ENCODE measurements around the gene ATP5MC2. TPM values are rescaled to one million over a fixed set of nuclear protein-coding genes. Genes with fewer than 3 reads are reported as not detected.
"Not testable (repeated sequence)": the region's sequence is repeated elsewhere in the genome, so short reads cannot be mapped to it uniquely, and the experiment has no call there.

The ATP5MC2 gene
- total and polyA plus RNA-seq, 4 donors, result 152 to 390 (median 286) TPM

GRCh38 chr12:53652366-53652765, 23.5 kb downstream of the ATP5MC2 start:
- no peaks in the 10 kb centered on the region for H3K4me1 ChIP-seq (ENCODE audit: control insufficient read depth in 1 of 2, insufficient read depth in 2 of 2, low read length in 2 of 2)
- no peak for ATAC-seq (ENCODE audit: low FRiP score)

DNA sequence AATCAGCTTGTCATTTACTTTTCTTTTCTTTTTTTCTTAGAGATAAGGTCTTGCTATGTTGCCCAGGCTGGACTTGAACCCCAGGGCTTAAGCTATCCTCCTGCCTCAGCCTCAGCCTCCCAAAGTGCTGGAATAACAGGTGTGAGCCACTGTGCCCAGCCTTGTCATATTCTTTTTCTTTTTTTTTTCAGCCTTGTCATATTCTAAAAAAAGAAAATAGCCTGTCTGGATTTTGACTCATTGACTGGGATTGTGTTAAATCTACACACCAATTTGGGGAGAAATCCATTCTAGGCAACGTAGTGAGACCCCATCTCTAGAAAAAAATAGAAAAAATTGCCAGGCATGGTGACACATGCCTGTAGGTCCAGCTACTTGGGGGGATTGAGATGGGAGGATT, 24.1 kb downstream of the ATP5MC2 start:
- Histone ChIP-seq H3K9me3 (ENCODE audit: control insufficient read depth, low read length) (no peaks in the 10 kb centered on the region), H3K36me3 (ENCODE audit: control insufficient read depth in 1 of 2, insufficient read depth in 2 of 2, low read length in 1 of 2) (no peaks in the 10 kb centered on the region), H3K27me3 (ENCODE audit: control insufficient read depth in 1 of 2, insufficient read depth in 2 of 2, low read length in 1 of 2) (no peaks in the 10 kb centered on the region), H3K27ac (ENCODE audit: low read depth in 1 of 2, low read length in 2 of 2) (peak overlapping the region; percentile 56 to 61), H3K4me1 (ENCODE audit: control insufficient read depth in 1 of 2, insufficient read depth in 2 of 2, low read length in 2 of 2) (no peaks in the 10 kb centered on the region), H3K4me3 (ENCODE audit: low read length in 2 of 2) (no peak overlapping the region)
- intact Hi-C loops (cut with DNase I), result no loop called here
- ATAC-seq (ENCODE audit: low FRiP score), result no peak
- DNase-seq, result no peak
- WGBS, 2 donors, result 6 to 10% methylated on average over 1 of the region's 1 CpG

More at GRCh38 chr12:53652366-53652765, 23.5 kb downstream of the ATP5MC2 start:
- Histone ChIP-seq H3K27me3 (ENCODE audit: control insufficient read depth in 1 of 2, insufficient read depth in 2 of 2, low read length in 1 of 2) (no peaks in the 10 kb centered on the region), H3K4me3 (ENCODE audit: low read length in 2 of 2) (no peak overlapping the region), H3K27ac (ENCODE audit: low read depth in 1 of 2, low read length in 2 of 2) (peak overlapping the region in 1 of 2 donors; percentile 61), H3K9me3 (ENCODE audit: control insufficient read depth, low read length) (no peaks in the 10 kb centered on the region), H3K36me3 (ENCODE audit: control insufficient read depth in 1 of 2, insufficient read depth in 2 of 2, low read length in 1 of 2) (no peaks in the 10 kb centered on the region)
- DNase-seq, result no peak
- intact Hi-C loops (cut with DNase I), result no loop called here
- 45 to 64% methylated on average over 1 of the region's 1 CpG for WGBS, 2 donors

- DNase-seq; H3K4me3 ChIP-seq (ENCODE audit: low read length in 2 of 2); ATAC-seq (ENCODE audit: low FRiP score); intact Hi-C loops (cut with DNase I); H3K27me3 ChIP-seq (ENCODE audit: control insufficient read depth in 1 of 2, insufficient read depth in 2 of 2, low read length in 1 of 2); H3K9me3 ChIP-seq (ENCODE audit: control insufficient read depth, low read length); H3K27ac ChIP-seq (ENCODE audit: low read depth in 1 of 2, low read length in 2 of 2); H3K4me1 ChIP-seq (ENCODE audit: control insufficient read depth in 1 of 2, insufficient read depth in 2 of 2, low read length in 2 of 2); H3K36me3 ChIP-seq (ENCODE audit: control insufficient read depth in 1 of 2, insufficient read depth in 2 of 2, low read length in 1 of 2): not testable (repeated sequence)
- 73 to 93% methylated on average over 4 of the region's 4 CpGs for WGBS, 2 donors
Measured at GRCh38 chr12:53646300-53646699, 29.6 kb downstream of the ATP5MC2 start.

- no peaks in the 10 kb centered on the region for H3K4me1 ChIP-seq (ENCODE audit: control insufficient read depth in 1 of 2, insufficient read depth in 2 of 2, low read length in 2 of 2)
- H3K4me3 ChIP-seq (ENCODE audit: low read length in 2 of 2), result no peak overlapping the region
- no peak overlapping the region for H3K27ac ChIP-seq (ENCODE audit: low read depth in 1 of 2, low read length in 2 of 2)
- no peak for DNase-seq
- WGBS, 2 donors, result 14 to 26% methylated on average over 3 of the region's 3 CpGs
- no peak for ATAC-seq (ENCODE audit: low FRiP score)
- no peaks in the 10 kb centered on the region for H3K9me3 ChIP-seq (ENCODE audit: control insufficient read depth, low read length)
- no peaks in the 10 kb centered on the region for H3K36me3 ChIP-seq (ENCODE audit: control insufficient read depth in 1 of 2, insufficient read depth in 2 of 2, low read length in 1 of 2)
- intact Hi-C loops (cut with DNase I), result no loop called here
- no peaks in the 10 kb centered on the region for H3K27me3 ChIP-seq (ENCODE audit: control insufficient read depth in 1 of 2, insufficient read depth in 2 of 2, low read length in 1 of 2)
Measured at GRCh38 chr12:53645165-53645564, 30.7 kb downstream of the ATP5MC2 start.

- ATAC-seq (ENCODE audit: low FRiP score) (no peak), DNase-seq (no peak)
- Histone ChIP-seq H3K4me1 (ENCODE audit: control insufficient read depth in 1 of 2, insufficient read depth in 2 of 2, low read length in 2 of 2) (no peaks in the 10 kb centered on the region), H3K36me3 (ENCODE audit: control insufficient read depth in 1 of 2, insufficient read depth in 2 of 2, low read length in 1 of 2) (no peaks in the 10 kb centered on the region), H3K27ac (ENCODE audit: low read depth in 1 of 2, low read length in 2 of 2) (no peak overlapping the region), H3K9me3 (ENCODE audit: control insufficient read depth, low read length) (no peaks in the 10 kb centered on the region), H3K27me3 (ENCODE audit: control insufficient read depth in 1 of 2, insufficient read depth in 2 of 2, low read length in 1 of 2) (no peaks in the 10 kb centered on the region), H3K4me3 (ENCODE audit: low read length in 2 of 2) (no peak overlapping the region)
- WGBS, 2 donors, result 91 to 96% methylated on average over 3 of the region's 3 CpGs
- intact Hi-C loops (cut with DNase I), result no loop called here
Measured at GRCh38 chr12:53644133-53644532, 31.8 kb downstream of the ATP5MC2 start.

DNA sequence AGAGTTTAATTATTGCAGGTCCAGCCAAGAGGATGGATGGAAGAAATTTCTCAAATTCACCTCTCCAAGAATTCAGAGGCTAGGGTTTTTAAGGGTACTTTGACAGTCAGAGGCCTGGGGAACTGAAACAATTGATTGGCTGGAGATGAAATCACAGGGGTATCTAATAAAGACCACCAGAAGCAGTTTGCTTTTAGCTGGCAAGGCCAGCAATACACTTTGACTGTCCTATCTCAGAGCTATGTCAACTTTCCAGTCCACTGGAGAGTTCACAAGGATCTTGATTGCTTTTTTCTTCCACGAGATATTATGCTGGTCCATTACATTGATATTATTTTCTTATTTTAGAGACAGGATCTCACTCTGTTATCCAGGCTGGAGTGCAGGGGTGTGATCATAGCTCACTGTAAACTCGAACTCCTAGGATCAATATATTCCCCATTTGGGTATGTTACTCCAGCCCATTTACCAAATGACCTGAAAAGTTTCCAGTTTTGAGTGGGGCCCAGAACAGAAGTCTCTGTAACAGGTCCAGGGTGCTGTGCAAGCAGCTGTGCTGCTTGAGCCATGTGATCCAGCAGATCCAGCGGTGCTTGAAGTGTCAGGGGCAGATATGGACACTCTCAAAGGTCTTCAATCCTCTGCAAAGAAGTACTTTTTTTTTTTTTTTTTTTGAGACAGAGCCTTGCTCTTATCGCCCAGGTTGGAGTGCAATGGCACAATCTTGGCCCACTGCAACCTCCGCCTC, 32.5 kb downstream of the ATP5MC2 start:
- DNase-seq, result no peak
- intact Hi-C loops (cut with DNase I), result no loop called here
- Histone ChIP-seq H3K27ac (ENCODE audit: low read depth in 1 of 2, low read length in 2 of 2) (no peak overlapping the region), H3K9me3 (ENCODE audit: control insufficient read depth, low read length) (no peaks in the 10 kb centered on the region), H3K27me3 (ENCODE audit: control insufficient read depth in 1 of 2, insufficient read depth in 2 of 2, low read length in 1 of 2) (no peaks in the 10 kb centered on the region), H3K4me3 (ENCODE audit: low read length in 2 of 2) (no peak overlapping the region), H3K36me3 (ENCODE audit: control insufficient read depth in 1 of 2, insufficient read depth in 2 of 2, low read length in 1 of 2) (no peaks in the 10 kb centered on the region), H3K4me1 (ENCODE audit: control insufficient read depth in 1 of 2, insufficient read depth in 2 of 2, low read length in 2 of 2) (no peaks in the 10 kb centered on the region)
- ATAC-seq (ENCODE audit: low FRiP score), result no peak
- 56 to 77% methylated on average over 5 of the region's 5 CpGs for WGBS, 2 donors

- Histone ChIP-seq H3K4me3 (ENCODE audit: low read length in 2 of 2) (no peak overlapping the region), H3K4me1 (ENCODE audit: control insufficient read depth in 1 of 2, insufficient read depth in 2 of 2, low read length in 2 of 2) (no peaks in the 10 kb centered on the region), H3K36me3 (ENCODE audit: control insufficient read depth in 1 of 2, insufficient read depth in 2 of 2, low read length in 1 of 2) (no peaks in the 10 kb centered on the region), H3K9me3 (ENCODE audit: control insufficient read depth, low read length) (no peaks in the 10 kb centered on the region), H3K27me3 (ENCODE audit: control insufficient read depth in 1 of 2, insufficient read depth in 2 of 2, low read length in 1 of 2) (no peaks in the 10 kb centered on the region), H3K27ac (ENCODE audit: low read depth in 1 of 2, low read length in 2 of 2) (no peak overlapping the region)
- DNase-seq, result no peak
- intact Hi-C loops (cut with DNase I), result no loop called here
- 90 to 91% methylated on average over 2 of the region's 2 CpGs for WGBS, 2 donors
- no peak for ATAC-seq (ENCODE audit: low FRiP score)
Measured at GRCh38 chr12:53638057-53638456, 37.8 kb downstream of the ATP5MC2 start.

DNA sequence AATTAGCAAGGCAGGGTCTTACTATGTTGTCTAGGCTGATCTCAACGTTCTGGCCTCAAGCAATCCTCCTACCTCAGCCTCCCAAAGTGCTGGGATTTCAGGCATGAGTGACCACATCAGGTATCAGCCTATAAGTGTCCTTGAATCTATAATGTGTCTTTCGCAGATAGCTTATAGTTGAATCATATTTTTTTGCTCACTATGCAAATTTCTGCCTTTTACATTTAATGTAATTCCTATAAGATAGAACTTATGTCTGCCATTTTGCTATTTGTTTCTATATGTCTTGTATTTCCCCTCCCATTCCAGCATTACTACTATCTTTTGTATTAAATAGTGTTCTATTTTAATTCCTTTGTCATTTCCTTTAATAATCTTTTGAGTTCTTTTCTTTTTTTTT, 39.2 kb downstream of the ATP5MC2 start:
- H3K9me3 ChIP-seq (ENCODE audit: control insufficient read depth, low read length), result no peaks in the 10 kb centered on the region
- no peaks in the 10 kb centered on the region for H3K36me3 ChIP-seq (ENCODE audit: control insufficient read depth in 1 of 2, insufficient read depth in 2 of 2, low read length in 1 of 2)
- H3K4me1 ChIP-seq (ENCODE audit: control insufficient read depth in 1 of 2, insufficient read depth in 2 of 2, low read length in 2 of 2), result no peaks in the 10 kb centered on the region
- no peak overlapping the region for H3K27ac ChIP-seq (ENCODE audit: low read depth in 1 of 2, low read length in 2 of 2)
- no peaks in the 10 kb centered on the region for H3K27me3 ChIP-seq (ENCODE audit: control insufficient read depth in 1 of 2, insufficient read depth in 2 of 2, low read length in 1 of 2)
- WGBS, 2 donors, result 39 to 41% methylated on average over 2 of the region's 2 CpGs
- DNase-seq, result no peak
- intact Hi-C loops (cut with DNase I), result no loop called here
- no peak overlapping the region for H3K4me3 ChIP-seq (ENCODE audit: low read length in 2 of 2)
- no peak for ATAC-seq (ENCODE audit: low FRiP score)

DNA sequence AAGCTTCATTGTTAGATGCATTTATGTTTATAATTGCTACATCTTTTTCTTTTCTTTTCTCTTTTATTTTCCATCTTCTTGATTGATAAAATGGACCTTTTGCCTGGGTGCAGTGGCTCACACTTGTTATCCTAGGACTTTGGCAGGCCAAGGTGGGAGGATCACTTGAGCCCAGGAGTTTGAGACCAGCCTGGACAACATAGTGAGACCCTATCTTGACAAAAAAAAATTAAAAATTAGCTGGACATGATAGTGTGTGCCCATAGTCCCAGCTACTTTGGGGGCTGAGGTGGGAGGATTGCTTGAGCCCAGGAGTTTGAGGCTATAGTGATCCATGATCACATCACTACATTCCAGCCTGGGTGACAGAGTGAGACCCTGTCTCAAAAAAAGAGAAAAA, 40.2 kb downstream of the ATP5MC2 start:
- H3K4me1 ChIP-seq (ENCODE audit: control insufficient read depth in 1 of 2, insufficient read depth in 2 of 2, low read length in 2 of 2); H3K36me3 ChIP-seq (ENCODE audit: control insufficient read depth in 1 of 2, insufficient read depth in 2 of 2, low read length in 1 of 2); H3K4me3 ChIP-seq (ENCODE audit: low read length in 2 of 2); intact Hi-C loops (cut with DNase I); H3K27me3 ChIP-seq (ENCODE audit: control insufficient read depth in 1 of 2, insufficient read depth in 2 of 2, low read length in 1 of 2); H3K9me3 ChIP-seq (ENCODE audit: control insufficient read depth, low read length); H3K27ac ChIP-seq (ENCODE audit: low read depth in 1 of 2, low read length in 2 of 2); DNase-seq; ATAC-seq (ENCODE audit: low FRiP score): not testable (repeated sequence)

Data from aorta (tissue), 5 donors.